GM19328 (cell line): ENCODE data around the gene PSG7.
"Not testable (repeated sequence)": the region's sequence is repeated elsewhere in the genome, so short reads cannot be mapped to it uniquely, and the experiment has no call there.

Experiments used
- ATAC-seq: cut with Tn5 transposase; IDR thresholded peaks from one replicate; pipeline ENCODE4 v1.9.1; 2021; ENCODE audit warnings: mild to moderate bottlenecking, moderate library complexity; ENCODE audit not compliant: unreplicated experiment

Gene PSG7

GRCh38 chr19:42937107-42937506 lies at the start of gene PSG7:
PSG7 (minus strand) TSS chr19:42937207; CDS start chr19:42937076, 131 bp downstream.
- not testable (repeated sequence) for ATAC-seq

- ATAC-seq, result no peak
Measured at GRCh38 chr19:42985588-42985987, 48.6 kb upstream of the PSG7 start.

GRCh38 chr19:42982111-42982510 lies 45.1 kb upstream of the PSG7 start:
- not testable (repeated sequence) for ATAC-seq

GRCh38 chr19:42971451-42971850 lies 34.4 kb upstream of the PSG7 start:
- ATAC-seq, result not testable (repeated sequence)

- ATAC-seq, result no peak
Measured at GRCh38 chr19:42965176-42965575, 28.2 kb upstream of the PSG7 start.

GRCh38 chr19:42961119-42961518 lies 24.1 kb upstream of the PSG7 start:
- ATAC-seq, result no peak

GRCh38 chr19:42952126-42952525 lies 15.1 kb upstream of the PSG7 start:
- not testable (repeated sequence) for ATAC-seq

GRCh38 chr19:42951476-42951875 lies 14.5 kb upstream of the PSG7 start:
- not testable (repeated sequence) for ATAC-seq

- ATAC-seq, result no peak
Measured at GRCh38 chr19:42942187-42942789, 5.3 kb upstream of the PSG7 start.

GRCh38 chr19:42934726-42935125 lies 2.3 kb downstream of the PSG7 start:
- ATAC-seq, result not testable (repeated sequence)

- ATAC-seq, result not testable (repeated sequence)
Measured at GRCh38 chr19:42934183-42934582, 2.8 kb downstream of the PSG7 start.

- not testable (repeated sequence) for ATAC-seq
Measured at GRCh38 chr19:42933412-42933811, 3.6 kb downstream of the PSG7 start.

GRCh38 chr19:42932485-42933101 lies 4.4 kb downstream of the PSG7 start:
- ATAC-seq, result not testable (repeated sequence)

- ATAC-seq, result not testable (repeated sequence)
Measured at GRCh38 chr19:42930214-42930613, 6.8 kb downstream of the PSG7 start.

GRCh38 chr19:42928896-42929295 lies 8.1 kb downstream of the PSG7 start:
- no peak for ATAC-seq

- ATAC-seq, result no peak
Measured at GRCh38 chr19:42926781-42927180, 10.2 kb downstream of the PSG7 start.

GRCh38 chr19:42923106-42923505 lies 13.9 kb downstream of the PSG7 start:
- not testable (repeated sequence) for ATAC-seq

- ATAC-seq, result not testable (repeated sequence)
Measured at GRCh38 chr19:42920971-42921370, 16.0 kb downstream of the PSG7 start.

GRCh38 chr19:42919757-42920079 lies 17.3 kb downstream of the PSG7 start:
- no peak for ATAC-seq

- ATAC-seq, result not testable (repeated sequence)
Measured at GRCh38 chr19:42919070-42919756, 17.8 kb downstream of the PSG7 start.

GRCh38 chr19:42918377-42919069 lies 18.5 kb downstream of the PSG7 start:
- ATAC-seq, result not testable (repeated sequence)
